CMK (cell line): ENCODE measurements around the gene RPS19BP1.
"Not testable (repeated sequence)": the region's sequence is repeated elsewhere in the genome, so short reads cannot be mapped to it uniquely, and the experiment has no call there.

ENCODE experiments used
- DNase-seq: peaks from one replicate; pipeline ENCODE4 v3.0.0-alpha.2; 2010; ENCODE audit warnings: low read depth

The RPS19BP1 gene

DNA sequence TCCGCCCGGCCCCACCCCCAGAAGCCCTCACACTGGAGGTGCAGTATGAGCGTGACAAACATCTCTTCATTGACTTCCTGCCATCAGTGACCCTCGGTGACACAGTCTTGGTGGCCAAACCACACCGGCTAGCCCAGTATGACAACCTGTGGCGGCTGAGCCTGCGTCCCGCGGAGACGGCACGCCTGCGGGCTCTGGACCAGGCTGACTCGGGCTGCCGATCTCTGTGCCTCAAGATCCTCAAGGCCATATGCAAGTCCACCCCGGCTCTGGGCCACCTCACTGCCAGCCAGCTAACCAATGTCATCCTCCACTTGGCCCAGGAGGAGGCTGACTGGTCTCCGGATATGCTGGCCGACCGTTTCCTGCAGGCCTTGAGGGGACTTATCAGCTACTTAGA lies 18.8 kb downstream of the RPS19BP1 start:
- DNase-seq, result no peak

DNA sequence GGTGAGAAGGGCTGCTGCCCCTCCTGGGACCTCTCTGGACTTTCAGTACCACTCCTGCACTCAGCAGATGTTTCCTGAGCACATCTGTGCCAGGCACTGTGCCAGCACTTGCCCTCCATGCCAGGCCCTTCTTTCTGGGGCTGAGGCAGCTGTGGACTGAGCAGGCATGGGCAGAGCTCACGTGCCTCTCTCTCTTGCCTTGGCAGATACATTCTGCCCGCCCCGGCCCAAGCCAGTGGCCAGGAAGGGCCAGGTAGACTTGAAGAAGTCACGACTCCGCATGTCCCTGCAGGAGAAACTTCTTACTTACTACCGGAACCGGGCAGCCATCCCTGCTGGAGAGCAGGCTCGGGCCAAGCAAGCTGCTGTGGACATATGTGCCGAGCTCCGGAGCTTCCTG lies 20.5 kb downstream of the RPS19BP1 start:
- DNase-seq, result no peak

DNA sequence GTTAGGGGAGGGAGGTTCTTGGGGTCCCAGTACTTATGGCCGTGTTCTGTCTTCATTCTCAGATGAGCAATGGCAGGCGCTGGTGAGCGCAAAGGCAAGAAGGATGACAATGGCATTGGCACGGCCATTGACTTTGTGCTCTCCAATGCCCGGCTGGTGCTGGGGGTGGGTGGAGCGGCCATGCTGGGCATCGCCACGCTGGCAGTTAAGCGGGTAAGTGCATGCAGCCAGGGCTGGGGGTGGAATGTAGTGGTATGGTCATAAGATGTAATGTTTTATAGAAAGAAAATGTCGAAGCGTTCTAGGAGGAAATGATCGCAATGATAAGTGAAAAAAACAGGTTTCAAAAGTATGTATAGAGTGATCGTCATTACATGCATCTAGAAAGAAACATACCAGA lies 21.3 kb downstream of the RPS19BP1 start:
- no peak for DNase-seq

DNA sequence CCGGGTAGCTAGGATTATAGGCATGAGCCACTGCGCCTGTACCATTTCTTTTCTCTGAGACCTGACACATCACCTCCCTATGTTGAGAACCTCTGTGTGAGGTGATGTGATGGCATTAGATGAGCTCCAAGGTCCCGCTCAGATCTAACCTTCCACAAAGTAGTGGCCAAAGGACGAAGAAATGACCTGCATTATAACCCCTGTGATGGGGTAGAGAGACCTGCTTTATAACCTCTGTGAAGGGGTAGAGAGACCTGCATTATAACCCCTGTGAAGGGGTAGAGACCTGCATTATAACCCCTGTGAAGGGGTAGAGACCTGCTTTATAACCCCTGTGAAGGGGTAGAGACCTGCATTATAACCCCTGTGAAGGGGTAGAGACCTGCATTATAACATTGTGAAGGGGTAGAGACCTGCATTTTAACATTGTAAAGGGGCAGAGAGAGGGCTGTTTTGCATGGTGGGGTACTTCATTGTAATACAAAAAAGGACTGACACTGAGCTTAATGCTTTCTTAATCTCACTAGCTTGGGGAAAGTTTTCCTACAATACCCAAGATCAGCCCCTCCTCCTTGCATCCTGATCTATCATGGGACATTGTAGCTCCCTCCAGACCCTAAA lies 21.9 kb downstream of the RPS19BP1 start:
- DNase-seq, result no peak

DNA sequence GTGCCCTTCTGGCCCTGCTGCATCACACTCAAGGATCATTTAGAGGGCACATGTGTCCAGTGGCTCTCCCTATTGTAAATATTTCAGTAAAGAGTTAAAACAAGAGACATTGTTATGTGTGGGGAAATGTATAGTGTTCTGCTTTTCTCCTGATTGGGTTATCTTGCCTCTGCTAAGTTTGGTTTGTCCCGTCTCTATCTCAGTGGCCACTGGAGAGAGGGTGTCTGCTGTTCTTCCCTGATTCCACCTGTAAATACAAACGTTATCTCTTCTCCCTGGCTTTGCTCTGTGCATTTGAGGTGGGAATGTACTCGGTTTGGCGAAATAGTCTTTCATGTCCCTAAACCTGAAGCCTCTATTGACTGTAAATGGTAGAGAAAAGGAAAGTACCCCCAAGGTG lies 24.2 kb downstream of the RPS19BP1 start:
- no peak for DNase-seq

DNA sequence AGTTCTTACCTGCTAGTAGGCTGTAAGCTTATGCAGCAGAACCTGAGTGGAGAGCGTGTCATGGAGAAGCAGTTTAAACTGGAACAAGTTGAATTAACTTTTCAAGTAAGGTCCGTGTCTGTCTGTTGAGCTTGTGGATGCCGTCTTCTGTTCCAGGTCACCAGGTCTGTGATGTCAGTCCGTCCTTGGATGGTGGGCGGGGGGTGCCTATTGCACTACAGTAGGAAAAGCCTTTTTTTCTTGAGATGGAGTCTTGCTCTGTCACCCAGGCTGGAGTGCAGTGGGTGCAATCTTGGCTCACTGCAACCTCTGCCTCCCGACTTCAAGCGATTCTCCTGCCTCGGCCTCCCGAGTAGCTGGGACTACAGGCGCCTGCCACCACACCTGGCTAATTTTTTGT lies 25.5 kb downstream of the RPS19BP1 start:
- not testable (repeated sequence) for DNase-seq

DNA sequence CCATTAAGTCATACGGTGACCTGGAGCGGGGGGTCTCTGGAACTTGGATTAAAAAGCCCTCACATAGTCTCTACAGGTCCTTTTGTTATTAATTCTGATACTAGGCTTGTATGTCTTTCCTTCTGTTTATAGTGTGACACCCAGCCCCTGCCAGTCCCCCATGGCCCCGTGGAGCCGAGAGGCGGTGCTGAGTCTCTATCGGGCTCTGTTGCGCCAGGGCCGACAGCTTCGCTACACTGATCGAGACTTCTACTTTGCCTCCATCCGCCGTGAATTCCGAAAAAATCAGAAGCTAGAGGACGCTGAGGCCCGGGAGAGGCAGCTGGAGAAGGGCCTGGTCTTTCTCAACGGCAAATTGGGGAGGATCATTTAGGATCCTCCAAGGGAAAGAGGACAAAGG lies 28.5 kb downstream of the RPS19BP1 start:
- DNase-seq, result no peak

DNA sequence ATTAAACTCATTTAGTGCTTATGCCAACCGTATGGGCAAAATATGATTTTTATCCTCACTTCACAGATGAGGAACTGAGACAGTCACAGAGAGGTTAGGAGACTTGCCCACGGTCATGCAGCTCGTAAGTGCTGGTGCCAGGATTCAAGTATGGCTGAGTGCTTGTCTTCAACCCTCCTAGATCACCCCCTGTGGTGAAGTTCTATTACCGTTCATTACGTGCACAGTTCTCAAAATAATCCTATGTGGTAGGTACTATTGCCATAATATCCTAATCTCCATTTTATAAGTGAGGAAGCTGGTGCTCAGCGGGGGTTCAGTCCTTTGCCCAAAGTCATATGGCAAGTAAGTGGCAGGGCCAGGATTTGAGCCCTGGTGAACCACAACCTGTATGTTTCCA lies 28.9 kb downstream of the RPS19BP1 start:
- DNase-seq, result no peak

DNA sequence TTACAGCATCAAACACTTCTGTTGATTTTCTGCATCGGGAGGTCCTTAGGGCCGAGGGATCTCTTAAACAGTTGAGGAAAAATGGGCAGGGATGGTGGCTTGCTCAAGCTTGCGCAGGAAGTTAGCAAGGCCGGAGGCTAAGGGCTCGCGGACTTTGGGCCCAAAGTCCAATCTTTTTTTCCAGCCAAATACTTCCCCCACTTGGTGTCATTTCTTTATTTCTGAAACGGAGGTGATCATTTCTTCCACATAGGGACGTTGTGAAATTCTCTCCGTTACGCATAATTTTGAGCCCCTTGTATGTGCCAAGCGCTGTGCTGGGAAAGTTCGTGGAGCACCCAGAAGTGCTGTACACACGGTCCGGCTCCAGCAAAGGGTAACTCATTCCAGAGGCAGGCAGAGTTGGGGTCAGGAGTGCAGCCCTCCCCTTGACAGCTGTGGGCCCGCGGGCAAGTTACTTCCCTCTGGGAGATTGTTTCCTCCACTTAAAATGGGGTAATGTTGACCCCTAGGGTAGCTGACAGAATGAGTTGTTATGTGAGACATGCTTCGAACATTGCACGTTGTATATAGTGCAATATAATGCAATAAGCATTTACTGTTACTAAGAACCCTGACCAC lies 29.6 kb downstream of the RPS19BP1 start:
- DNase-seq, result no peak

DNA sequence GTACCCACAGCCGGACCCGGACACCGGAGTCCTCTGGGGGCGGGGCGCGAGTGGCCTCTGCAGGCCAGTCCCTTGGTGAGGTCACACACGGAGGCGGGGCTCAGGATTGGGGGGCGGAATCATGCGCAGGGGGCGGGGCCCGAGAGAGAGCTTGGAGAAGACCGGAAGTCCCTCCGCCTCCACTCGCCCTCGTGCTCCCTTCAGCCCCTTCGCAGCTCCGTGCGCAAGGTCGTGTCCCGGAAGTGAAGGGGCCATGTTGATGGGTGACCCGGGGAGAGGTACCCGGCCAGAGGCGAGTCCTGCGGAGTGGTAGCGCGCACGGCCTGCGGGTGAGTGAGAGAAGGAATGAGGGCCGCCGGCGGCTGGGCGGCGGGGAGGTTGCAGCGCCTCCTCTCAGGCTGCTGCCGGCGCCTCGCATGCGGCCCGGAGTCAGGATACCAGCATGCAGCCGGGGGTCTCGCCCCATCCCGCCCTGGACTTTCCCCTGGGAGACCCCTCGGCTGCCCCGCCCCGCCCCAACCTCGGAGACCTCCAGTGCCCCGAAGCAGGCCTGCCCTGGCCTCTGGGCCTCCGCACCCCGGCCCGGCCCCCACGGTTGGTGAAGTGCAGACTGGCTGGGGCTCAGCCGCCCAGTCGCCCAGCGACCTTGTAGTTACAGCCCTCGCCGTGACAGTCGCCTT lies 30.3 kb downstream of the RPS19BP1 start, which contains the start of gene MIEF1:
TSS of gene MIEF1 (plus strand) at position 182 of the 680 bp plus-strand sequence. CDS start 9,005 bp downstream, outside the sequence.
- DNase-seq, result peak; percentile 97

DNA sequence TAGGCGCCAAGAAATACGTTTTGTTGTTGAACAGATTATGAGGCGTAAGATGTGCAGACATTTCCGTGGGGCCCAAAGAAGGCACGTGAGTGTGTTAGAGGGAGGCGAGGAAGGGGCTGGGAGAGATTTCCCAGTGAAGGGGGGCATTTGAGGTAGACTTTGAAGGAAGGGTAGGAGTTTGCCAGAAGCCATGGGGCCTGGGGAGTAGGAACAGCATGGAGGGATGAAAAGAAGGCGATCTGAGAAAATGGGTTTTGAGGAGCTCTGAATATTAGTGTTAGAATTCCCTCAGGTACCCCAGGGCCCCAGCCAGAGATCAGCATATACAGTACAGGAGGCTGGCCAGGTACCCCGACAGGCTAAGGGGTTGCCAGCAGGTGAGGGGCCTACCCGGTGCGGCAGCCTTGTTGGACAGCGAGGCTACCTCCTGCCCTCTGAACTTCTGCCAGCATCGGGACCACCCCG lies 30.9 kb downstream of the RPS19BP1 start:
- no peak for DNase-seq

DNA sequence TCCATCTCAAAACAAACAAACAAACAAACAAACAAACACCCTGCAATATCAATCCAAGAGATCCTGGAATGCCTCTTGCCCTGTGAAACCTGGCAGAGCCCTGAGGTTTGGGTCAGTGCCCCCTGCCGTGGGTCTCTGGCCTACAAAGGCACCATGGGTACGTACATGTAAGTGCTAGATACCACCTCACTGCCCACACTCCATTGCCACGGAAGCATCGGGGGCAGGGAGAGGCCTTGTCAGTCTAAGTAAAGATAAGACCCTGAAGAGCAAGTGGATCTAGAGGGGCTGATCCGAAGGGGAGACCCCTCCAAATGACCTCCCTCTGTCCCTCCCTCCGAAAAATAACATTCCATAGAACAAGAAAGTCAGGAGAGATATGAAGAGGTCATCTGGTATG lies 32.4 kb downstream of the RPS19BP1 start:
- DNase-seq, result no peak

DNA sequence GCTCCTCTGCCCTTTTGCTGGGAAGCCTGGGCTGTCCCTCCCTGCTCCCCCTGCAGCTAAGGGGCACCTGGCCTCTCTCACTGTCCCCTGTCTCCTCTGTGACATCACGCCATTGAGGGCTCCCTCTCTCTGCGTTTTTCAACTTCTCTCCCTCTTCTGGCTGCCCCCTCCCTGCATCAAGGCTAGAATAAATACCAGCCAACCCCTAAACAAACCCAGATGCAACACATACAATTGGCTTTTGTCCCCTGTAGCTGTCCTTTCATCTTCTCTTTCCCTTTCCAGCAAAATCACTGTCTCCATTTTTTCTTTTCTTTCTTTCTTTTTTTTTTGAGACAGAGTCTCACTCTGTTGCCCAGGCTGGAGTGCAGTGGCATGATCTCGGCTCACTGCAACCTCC lies 33.7 kb downstream of the RPS19BP1 start:
- no peak for DNase-seq

DNA sequence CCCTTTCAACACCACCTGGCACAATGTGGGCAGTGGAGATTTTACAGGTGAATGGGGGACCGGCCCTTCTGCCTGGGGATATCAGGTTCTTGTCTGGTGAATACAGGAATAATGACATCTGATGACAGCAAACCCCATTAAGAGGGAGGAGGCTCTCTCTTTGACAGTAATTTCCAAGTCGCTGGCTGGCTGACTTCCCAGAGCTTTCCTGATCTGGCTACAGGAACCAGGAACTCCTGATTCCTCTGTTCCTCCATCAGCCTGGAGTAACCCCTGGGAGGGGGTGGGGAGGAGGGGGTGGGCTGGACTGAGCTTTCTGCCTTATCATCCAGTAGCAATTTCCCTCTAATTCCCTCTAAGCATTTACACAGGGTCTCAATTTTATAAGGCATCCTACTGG lies 34.2 kb downstream of the RPS19BP1 start:
- DNase-seq, result no peak

DNA sequence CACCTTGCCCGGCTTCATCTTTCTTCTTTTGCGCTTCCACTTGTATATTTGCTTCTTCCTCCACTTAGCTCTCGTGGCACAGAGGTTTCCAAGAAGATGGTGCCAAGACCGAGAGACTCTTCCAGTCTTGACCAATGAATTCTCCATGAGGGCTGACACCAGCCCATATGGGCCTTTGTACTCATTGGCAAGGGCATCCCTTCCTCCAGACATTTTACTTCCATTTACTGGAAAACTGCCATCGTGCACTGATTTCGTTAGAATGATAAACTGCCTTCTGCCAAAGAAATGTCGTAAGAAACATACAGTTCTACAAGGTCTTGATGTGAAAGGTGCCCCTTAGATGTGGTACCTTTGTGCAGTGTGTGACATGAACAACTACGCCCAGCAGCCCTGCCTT lies 35.1 kb downstream of the RPS19BP1 start:
- DNase-seq, result no peak

DNA sequence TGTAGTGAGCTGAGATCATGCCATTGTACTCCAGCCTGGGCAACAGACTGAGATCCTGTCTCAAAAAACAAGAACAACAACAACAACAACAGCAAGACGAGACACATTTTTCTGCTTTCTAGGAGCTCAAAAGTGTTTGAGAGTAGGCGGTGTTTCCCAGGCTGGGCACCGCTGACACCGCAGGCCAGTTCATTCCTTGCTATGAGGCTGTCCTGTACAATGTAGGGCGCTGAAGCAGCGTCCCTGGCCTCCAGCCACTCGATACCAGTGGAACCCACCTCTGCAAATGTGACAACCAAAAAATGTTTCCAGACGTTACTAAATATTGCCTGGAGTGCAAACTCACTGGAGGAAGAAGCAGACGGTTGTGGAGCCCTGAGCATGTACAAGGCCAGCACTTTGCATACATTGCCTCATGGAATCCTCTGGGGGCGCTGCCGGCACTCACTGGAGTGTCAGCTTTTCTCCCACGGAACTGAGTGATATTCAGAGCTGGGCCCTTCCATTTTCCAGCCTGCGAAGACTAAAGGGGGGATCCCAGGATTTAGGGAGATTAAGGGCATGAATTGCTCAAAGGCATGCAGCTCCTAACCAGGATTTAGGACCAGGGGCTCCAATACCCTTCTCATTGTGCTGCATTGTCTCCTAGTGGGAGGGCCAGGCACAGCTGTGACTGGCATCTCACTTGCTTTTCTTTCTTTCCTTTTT lies 36.3 kb downstream of the RPS19BP1 start:
- no peak for DNase-seq

DNA sequence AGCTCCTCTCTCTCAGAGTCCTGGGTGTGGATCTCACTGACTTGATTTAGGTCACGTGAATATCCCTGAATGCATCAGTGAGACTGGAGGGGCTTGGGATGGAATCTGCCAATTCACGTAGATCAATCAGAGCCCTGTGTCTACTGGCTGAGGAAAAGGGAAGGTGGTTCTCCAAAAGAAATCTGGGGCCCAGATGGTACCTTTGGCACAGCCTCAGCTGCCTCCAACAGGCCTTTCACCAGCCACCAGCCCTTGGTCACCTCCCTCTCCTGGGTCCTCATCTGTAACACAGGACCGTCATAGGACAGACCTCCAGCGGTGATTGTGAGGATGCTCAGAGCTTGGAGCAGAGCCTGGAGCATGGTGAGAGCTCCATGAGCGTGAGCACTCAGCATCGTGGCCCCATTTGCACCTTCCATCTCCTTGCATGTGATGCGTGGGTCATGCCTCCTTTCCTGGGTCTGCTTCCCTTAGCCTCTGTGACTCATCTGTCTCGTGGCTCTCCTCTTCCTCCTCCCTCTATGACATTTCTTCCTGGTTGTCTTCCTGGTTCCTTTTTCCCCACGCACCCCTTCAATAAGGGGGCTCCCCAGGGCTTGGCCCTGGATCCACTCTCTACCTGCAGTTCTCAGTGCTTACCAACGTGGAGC lies 38.0 kb downstream of the RPS19BP1 start:
- no peak for DNase-seq

DNA sequence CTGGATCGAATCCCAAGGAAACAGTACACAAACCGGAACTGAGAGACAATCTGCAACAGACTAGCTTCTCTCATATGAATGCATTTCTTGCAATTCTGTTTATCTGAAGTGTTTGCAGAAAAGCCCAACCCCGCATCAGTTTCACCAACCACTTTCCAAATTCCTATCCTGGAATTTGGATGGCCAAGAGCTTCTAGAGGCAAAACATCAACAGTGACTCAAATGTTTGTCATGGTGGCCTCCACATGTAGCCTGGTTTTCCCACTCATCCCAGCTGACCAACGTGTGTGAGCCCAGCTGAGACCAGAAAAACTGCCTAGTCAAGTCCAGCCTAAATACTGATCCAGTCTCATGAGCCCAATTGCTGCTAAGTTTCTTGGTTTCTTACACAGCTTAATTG lies 38.8 kb downstream of the RPS19BP1 start:
- no peak for DNase-seq

DNA sequence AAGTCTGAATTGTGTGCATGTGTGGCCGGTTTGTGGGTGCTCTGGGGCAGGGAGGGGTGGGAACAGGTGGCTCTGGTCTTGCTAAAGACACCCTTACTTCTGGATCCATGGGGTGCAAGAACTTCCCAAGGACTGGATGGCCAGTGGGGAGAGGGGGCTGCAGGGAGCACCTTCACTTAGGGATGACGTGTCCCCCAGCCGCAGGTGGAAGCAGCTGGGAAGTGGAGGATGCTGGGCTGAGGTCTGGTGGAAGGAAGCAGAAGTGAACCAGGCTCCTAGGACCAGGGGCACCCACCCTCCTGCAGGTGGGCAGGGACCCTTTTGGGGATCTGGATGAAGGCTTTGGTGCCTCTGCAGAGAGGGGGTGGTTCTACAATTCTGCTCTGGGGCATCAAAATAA lies 40.4 kb downstream of the RPS19BP1 start:
- DNase-seq, result no peak

DNA sequence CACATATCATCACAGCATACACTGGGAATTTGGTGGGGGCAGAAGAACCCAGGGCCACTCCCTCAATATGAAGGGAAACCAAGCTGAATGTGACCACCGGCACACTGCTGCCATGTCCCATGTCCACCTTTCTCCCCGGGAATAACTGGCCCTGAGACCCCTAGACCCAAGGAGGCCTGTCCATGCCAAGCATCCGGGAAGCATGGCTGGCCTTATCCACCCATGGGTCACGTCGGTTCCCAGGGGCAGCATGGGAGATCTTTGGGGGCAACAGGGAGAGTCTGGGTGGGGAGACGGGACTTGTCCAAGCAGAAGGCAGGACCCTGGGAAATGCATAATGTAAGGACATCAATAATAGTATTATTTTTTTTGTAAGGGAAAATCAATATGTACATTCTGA lies 40.9 kb downstream of the RPS19BP1 start:
- DNase-seq, result no peak

DNA sequence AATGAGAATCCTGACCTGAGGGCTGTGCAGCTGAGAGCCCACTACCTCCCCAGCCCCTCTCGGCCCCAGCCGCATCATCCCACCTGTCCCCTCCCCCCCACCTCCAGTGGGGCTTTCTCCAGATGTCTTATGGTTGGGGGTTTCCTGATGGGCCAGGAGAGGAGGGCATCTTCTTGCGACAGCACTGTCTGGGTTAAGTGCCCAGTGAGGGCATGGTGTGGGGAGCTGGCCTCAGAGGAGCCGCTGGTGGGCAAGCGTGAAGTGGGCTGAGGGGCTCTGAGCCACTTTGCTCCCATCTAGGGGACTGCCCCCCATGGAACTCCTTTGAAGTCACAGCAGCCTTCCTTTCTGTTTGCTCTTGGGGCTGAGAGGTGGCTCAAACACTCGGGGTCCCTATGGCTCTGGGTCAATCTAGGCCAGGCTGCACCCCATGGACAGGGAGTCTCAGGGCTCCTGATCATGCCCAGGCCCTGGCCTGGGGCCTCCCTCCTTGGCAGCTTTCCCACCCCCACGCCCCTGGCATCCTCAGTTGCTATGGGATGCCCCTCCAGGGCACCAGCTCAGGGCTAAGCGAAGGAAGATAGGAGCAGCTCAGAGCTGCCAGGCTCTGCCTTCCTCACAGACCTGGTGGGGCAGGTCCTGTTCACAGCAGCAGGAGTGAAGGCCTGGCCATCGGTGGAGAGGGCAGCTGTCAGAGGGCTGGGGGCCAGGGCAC lies 41.4 kb downstream of the RPS19BP1 start:
- no peak for DNase-seq
